HCEC 1CT (cell line): ENCODE data around the gene BRCC3.
"Not testable (repeated sequence)": the region's sequence is repeated elsewhere in the genome, so short reads cannot be mapped to it uniquely, and the experiment has no call there.

Source experiments
- DNase-seq: peaks from one replicate; pipeline ENCODE4 v3.0.0-alpha.2; 2017

The BRCC3 gene

GRCh38 chrX:155061760-155062159 lies 9.5 kb upstream of the BRCC3 start:
- no peak for DNase-seq

GRCh38 chrX:155065035-155065734 lies 6.1 kb upstream of the BRCC3 start:
- DNase-seq, result peak; percentile 50

GRCh38 chrX:155068165-155068564 lies 3.1 kb upstream of the BRCC3 start:
- peak; percentile 74 for DNase-seq

GRCh38 chrX:155069414-155069813 lies 1.9 kb upstream of the BRCC3 start:
- DNase-seq, result no peak

GRCh38 chrX:155070038-155070437 lies 1.3 kb upstream of the BRCC3 start:
- DNase-seq, result no peak

GRCh38 chrX:155070663-155070974 lies 689 bp upstream of the BRCC3 start:
- DNase-seq, result no peak

GRCh38 chrX:155071694-155072280 lies 479 bp downstream of the BRCC3 start:
- DNase-seq, result no peak

GRCh38 chrX:155086202-155086840 lies 15.0 kb downstream of the BRCC3 start:
- DNase-seq, result peak; percentile 1

GRCh38 chrX:155086961-155087735 lies 15.8 kb downstream of the BRCC3 start:
- no peak for DNase-seq

GRCh38 chrX:155094468-155095061 lies 23.3 kb downstream of the BRCC3 start:
- peak; percentile 8 for DNase-seq

GRCh38 chrX:155105919-155106318 lies 34.6 kb downstream of the BRCC3 start:
- DNase-seq, result no peak

- DNase-seq, result no peak
These were observed 37.1 kb downstream of the BRCC3 start for GRCh38 chrX:155108427-155108826.

- no peak for DNase-seq
These were observed 40.9 kb downstream of the BRCC3 start for GRCh38 chrX:155112171-155112570.

- no peak for DNase-seq
These were observed 41.8 kb downstream of the BRCC3 start for GRCh38 chrX:155113097-155113496.

GRCh38 chrX:155115174-155115819 lies 44.0 kb downstream of the BRCC3 start:
- DNase-seq, result no peak

GRCh38 chrX:155127465-155127864 lies 56.2 kb downstream of the BRCC3 start:
- DNase-seq, result no peak

- no peak for DNase-seq
These were observed 56.6 kb downstream of the BRCC3 start for GRCh38 chrX:155127940-155128339.

GRCh38 chrX:155132110-155132509 lies 60.8 kb downstream of the BRCC3 start:
- DNase-seq, result no peak

GRCh38 chrX:155134255-155134654 lies 62.9 kb downstream of the BRCC3 start:
- DNase-seq, result no peak

GRCh38 chrX:155143959-155144548 lies 72.7 kb downstream of the BRCC3 start:
- DNase-seq, result no peak

- DNase-seq, result no peak
These were observed 73.6 kb downstream of the BRCC3 start for GRCh38 chrX:155144926-155145325.

- DNase-seq, result not testable (repeated sequence)
These were observed 76.3 kb downstream of the BRCC3 start for GRCh38 chrX:155147612-155148011.
